Measurements from ENCODE around the gene EIF2D. TPM values are rescaled to one million over a fixed set of nuclear protein-coding genes. Genes with fewer than 3 reads are reported as not detected.

Gene EIF2D
- total and polyA plus RNA-seq, 9 of the 15 experiments (the other 6 are each of a cell fraction or from before 2014, with no cell fraction given), result 81.1 to 138 (median 93.9) TPM

DNA sequence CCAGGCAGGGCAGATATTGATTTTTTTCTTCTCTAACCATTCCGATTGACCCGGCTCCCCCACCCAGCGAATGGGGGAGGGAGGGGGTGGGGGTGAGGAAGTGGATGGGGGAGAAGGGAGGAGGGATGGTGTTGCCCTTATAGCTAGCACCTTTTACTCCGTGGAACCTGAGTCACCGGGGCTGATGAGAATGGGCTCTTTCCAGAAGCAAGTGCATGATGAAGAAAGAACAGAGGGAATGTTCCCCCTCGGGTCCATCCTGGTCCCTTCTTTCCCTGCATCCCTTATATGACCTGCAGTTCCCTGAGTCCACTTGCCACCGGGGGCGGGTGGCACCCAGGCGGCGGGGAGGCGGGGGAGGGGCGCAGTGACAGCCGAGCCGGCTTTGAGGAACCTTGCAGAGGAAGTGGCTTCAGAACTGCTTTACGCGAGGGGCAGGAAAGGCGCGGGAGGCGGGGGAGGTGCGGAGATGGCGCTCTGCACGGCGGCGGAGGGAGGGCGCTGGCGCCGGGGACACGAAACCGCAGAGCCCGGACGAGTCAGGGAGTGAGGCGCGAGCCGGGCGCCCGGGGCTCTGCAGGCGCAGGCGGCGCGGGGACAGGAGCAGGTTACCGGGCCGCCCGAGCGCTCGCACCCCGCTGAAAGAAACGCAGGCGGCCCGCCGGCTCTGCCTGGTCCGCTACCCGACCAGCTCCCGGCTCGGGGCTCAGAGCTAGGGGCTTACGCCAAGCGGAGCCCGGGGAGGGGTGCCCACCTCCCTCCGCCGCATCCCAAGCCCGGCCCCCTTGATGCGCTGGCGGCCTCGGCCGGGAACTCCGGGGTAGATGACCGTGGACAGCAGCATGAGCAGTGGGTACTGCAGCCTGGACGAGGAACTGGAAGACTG, 55.3 kb downstream of the EIF2D start (continued):
- TF ChIP-seq, protein P1, sequence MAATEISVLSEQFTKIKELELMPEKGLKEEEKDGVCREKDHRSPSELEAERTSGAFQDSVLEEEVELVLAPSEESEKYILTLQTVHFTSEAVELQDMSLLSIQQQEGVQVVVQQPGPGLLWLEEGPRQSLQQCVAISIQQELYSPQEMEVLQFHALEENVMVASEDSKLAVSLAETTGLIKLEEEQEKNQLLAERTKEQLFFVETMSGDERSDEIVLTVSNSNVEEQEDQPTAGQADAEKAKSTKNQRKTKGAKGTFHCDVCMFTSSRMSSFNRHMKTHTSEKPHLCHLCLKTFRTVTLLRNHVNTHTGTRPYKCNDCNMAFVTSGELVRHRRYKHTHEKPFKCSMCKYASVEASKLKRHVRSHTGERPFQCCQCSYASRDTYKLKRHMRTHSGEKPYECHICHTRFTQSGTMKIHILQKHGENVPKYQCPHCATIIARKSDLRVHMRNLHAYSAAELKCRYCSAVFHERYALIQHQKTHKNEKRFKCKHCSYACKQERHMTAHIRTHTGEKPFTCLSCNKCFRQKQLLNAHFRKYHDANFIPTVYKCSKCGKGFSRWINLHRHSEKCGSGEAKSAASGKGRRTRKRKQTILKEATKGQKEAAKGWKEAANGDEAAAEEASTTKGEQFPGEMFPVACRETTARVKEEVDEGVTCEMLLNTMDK (IDR thresholded peaks at IDR 0.05; ENCODE audit: borderline replicate concordance, insufficient read depth, low read depth, low read length, poor library complexity, severe bottlenecking), result no peak
- 0 out of 2 replicates have a peak, but pooled peaks have one; percentile 17 for TF ChIP-seq KLF10 (CRISPR knock-in tag; IDR thresholded peaks at IDR 0.05)
- TF ChIP-seq, protein P2, sequence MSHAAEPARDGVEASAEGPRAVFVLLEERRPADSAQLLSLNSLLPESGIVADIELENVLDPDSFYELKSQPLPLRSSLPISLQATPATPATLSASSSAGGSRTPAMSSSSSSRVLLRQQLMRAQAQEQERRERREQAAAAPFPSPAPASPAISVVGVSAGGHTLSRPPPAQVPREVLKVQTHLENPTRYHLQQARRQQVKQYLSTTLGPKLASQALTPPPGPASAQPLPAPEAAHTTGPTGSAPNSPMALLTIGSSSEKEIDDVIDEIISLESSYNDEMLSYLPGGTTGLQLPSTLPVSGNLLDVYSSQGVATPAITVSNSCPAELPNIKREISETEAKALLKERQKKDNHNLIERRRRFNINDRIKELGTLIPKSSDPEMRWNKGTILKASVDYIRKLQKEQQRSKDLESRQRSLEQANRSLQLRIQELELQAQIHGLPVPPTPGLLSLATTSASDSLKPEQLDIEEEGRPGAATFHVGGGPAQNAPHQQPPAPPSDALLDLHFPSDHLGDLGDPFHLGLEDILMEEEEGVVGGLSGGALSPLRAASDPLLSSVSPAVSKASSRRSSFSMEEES (CRISPR knock-in tag; IDR thresholded peaks at IDR 0.05), result no peak
- TF ChIP-seq ZNF143 (CRISPR knock-in tag; IDR thresholded peaks at IDR 0.05), result 0 out of 2 replicates have a peak, but pooled peaks have one; percentile 49
- TF ChIP-seq, protein P3, sequence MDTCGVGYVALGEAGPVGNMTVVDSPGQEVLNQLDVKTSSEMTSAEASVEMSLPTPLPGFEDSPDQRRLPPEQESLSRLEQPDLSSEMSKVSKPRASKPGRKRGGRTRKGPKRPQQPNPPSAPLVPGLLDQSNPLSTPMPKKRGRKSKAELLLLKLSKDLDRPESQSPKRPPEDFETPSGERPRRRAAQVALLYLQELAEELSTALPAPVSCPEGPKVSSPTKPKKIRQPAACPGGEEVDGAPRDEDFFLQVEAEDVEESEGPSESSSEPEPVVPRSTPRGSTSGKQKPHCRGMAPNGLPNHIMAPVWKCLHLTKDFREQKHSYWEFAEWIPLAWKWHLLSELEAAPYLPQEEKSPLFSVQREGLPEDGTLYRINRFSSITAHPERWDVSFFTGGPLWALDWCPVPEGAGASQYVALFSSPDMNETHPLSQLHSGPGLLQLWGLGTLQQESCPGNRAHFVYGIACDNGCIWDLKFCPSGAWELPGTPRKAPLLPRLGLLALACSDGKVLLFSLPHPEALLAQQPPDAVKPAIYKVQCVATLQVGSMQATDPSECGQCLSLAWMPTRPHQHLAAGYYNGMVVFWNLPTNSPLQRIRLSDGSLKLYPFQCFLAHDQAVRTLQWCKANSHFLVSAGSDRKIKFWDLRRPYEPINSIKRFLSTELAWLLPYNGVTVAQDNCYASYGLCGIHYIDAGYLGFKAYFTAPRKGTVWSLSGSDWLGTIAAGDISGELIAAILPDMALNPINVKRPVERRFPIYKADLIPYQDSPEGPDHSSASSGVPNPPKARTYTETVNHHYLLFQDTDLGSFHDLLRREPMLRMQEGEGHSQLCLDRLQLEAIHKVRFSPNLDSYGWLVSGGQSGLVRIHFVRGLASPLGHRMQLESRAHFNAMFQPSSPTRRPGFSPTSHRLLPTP (IDR thresholded peaks at IDR 0.05; ENCODE audit: borderline replicate concordance, extremely low read depth, insufficient read length), result no peak
- TF ChIP-seq POLR2A (conservative IDR thresholded peaks at IDR 0.05), result peak; percentile 70
- TF ChIP-seq HNRNPL (IDR thresholded peaks at IDR 0.05; ENCODE audit: low read depth, low read length), result no peak; the same call in 1 of the 2 replicates
- TF ChIP-seq ZNF239 (CRISPR knock-in tag; IDR thresholded peaks at IDR 0.05), result no peak
- TF ChIP-seq NR2C1 (IDR thresholded peaks at IDR 0.05), result no peak
- no peak for TF ChIP-seq NR2C1 (tag; IDR thresholded peaks at IDR 0.05)
- peak; percentile 55 for TF ChIP-seq PHB (CRISPR knock-in tag; IDR thresholded peaks at IDR 0.05)
- TF ChIP-seq ZNF165 (CRISPR knock-in tag; IDR thresholded peaks at IDR 0.05; ENCODE audit: borderline replicate concordance), result no peak
- TF ChIP-seq, protein P4, sequence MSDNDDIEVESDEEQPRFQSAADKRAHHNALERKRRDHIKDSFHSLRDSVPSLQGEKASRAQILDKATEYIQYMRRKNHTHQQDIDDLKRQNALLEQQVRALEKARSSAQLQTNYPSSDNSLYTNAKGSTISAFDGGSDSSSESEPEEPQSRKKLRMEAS (CRISPR knock-in tag; IDR thresholded peaks at IDR 0.05), result peak; percentile 68
- TF ChIP-seq NRF1 (conservative IDR thresholded peaks at IDR 0.05 in 1 of 2, IDR thresholded peaks at IDR 0.05 in 1 of 2), result peak; percentile 78 to 80
- TF ChIP-seq, protein P5, sequence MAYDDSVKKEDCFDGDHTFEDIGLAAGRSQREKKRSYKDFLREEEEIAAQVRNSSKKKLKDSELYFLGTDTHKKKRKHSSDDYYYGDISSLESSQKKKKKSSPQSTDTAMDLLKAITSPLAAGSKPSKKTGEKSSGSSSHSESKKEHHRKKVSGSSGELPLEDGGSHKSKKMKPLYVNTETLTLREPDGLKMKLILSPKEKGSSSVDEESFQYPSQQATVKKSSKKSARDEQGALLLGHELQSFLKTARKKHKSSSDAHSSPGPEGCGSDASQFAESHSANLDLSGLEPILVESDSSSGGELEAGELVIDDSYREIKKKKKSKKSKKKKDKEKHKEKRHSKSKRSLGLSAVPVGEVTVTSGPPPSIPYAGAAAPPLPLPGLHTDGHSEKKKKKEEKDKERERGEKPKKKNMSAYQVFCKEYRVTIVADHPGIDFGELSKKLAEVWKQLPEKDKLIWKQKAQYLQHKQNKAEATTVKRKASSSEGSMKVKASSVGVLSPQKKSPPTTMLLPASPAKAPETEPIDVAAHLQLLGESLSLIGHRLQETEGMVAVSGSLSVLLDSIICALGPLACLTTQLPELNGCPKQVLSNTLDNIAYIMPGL (CRISPR knock-in tag; IDR thresholded peaks at IDR 0.05), result no peak
- TF ChIP-seq ESRRA (IDR thresholded peaks at IDR 0.05; ENCODE audit: borderline replicate concordance, low read depth), result peak; percentile 90; the same call in 1 of the 2 replicates
- no peak for TF ChIP-seq NCOA6 (IDR thresholded peaks at IDR 0.05)
- TF ChIP-seq NFRKB (IDR thresholded peaks at IDR 0.05; ENCODE audit: low read depth), result 0 out of 2 replicates have a peak, but pooled peaks have one; percentile 20
